HEK293 (cell line): ENCODE measurements around the gene XKRX.

Experiments used
- CTCF ChIP-seq: fragments of 450-650 bp; formaldehyde crosslinking; IDR thresholded peaks from 2 replicates; pipeline ENCODE4 v1.5.1; 2016; ENCODE audit warnings: missing biosample characterization, missing genetic modification characterization
- PRDM1 ChIP-seq: fragments of 450-650 bp; formaldehyde crosslinking; IDR thresholded peaks from 2 replicates; pipeline ENCODE4; 2016; ENCODE audit warnings: missing biosample characterization, missing genetic modification characterization
- REST ChIP-seq: fragments of 450-650 bp; formaldehyde crosslinking; IDR thresholded peaks from 2 replicates; pipeline ENCODE4 v1.5.1; 2016; ENCODE audit warnings: missing biosample characterization, missing genetic modification characterization
- SP2 ChIP-seq: fragments of 450-650 bp; formaldehyde crosslinking; IDR thresholded peaks from 2 replicates; pipeline ENCODE4 v1.5.1; 2016; ENCODE audit warnings: missing biosample characterization, missing genetic modification characterization
- ZBTB20 ChIP-seq: fragments of 450-650 bp; formaldehyde crosslinking; IDR thresholded peaks from 2 replicates; pipeline ENCODE4 v1.5.1; 2016; ENCODE audit warnings: missing biosample characterization, missing genetic modification characterization

- TF ChIP-seq REST (tag by site-specific recombination) (no peak), PRDM1 (tag by site-specific recombination) (no peak), ZBTB20 (tag by site-specific recombination) (no peak), SP2 (tag by site-specific recombination) (no peak), CTCF (tag by site-specific recombination) (no peak)
Observed at GRCh38 chrX:100880368-100880767, 48.3 kb downstream of the XKRX start.
